ENCODE measurements around the gene KAT7. TPM values are rescaled to one million over a fixed set of nuclear protein-coding genes. Genes with fewer than 3 reads are reported as not detected.
A peak's percentile ranks its signal among the peaks of the same experiment; 100 is the strongest.

KAT7 gene
- total RNA-seq, 6 experiments from 2014 or later = 35.3 to 45.5 (median 36.5) TPM

GRCh38 chr17:49820773-49821172, 32.3 kb downstream of the KAT7 start:
- TF ChIP-seq, protein P1, sequence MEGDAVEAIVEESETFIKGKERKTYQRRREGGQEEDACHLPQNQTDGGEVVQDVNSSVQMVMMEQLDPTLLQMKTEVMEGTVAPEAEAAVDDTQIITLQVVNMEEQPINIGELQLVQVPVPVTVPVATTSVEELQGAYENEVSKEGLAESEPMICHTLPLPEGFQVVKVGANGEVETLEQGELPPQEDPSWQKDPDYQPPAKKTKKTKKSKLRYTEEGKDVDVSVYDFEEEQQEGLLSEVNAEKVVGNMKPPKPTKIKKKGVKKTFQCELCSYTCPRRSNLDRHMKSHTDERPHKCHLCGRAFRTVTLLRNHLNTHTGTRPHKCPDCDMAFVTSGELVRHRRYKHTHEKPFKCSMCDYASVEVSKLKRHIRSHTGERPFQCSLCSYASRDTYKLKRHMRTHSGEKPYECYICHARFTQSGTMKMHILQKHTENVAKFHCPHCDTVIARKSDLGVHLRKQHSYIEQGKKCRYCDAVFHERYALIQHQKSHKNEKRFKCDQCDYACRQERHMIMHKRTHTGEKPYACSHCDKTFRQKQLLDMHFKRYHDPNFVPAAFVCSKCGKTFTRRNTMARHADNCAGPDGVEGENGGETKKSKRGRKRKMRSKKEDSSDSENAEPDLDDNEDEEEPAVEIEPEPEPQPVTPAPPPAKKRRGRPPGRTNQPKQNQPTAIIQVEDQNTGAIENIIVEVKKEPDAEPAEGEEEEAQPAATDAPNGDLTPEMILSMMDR (IDR thresholded peaks at IDR 0.05) = no peak
- Mint-ChIP-seq H3K27ac (no peak overlapping the region), H3K27me3 (ENCODE audit: insufficient read depth) (no peaks in the 10 kb centered on the region; the same call in 1 of the 2 replicates), H3K4me1 (ENCODE audit: low read depth) (peaks cover 16% of the 10 kb centered on the region), H3K4me3 (no peak overlapping the region), H3K9me3 (no peaks in the 10 kb centered on the region), H3K36me3 (ENCODE audit: low read depth) (peaks cover 38% of the 10 kb centered on the region)
- no peak for DNase-seq

GRCh38 chr17:49821466-49821865, 33.0 kb downstream of the KAT7 start:
- TF ChIP-seq, protein P1 (IDR thresholded peaks at IDR 0.05) = no peak
- Mint-ChIP-seq H3K36me3 (ENCODE audit: low read depth) (peaks cover 45% of the 10 kb centered on the region), H3K9me3 (no peaks in the 10 kb centered on the region), H3K4me1 (ENCODE audit: low read depth) (peaks cover 16% of the 10 kb centered on the region), H3K4me3 (no peak overlapping the region), H3K27me3 (ENCODE audit: insufficient read depth) (no peaks in the 10 kb centered on the region; the same call in 1 of the 2 replicates), H3K27ac (no peak overlapping the region)
- DNase-seq = no peak

DNA sequence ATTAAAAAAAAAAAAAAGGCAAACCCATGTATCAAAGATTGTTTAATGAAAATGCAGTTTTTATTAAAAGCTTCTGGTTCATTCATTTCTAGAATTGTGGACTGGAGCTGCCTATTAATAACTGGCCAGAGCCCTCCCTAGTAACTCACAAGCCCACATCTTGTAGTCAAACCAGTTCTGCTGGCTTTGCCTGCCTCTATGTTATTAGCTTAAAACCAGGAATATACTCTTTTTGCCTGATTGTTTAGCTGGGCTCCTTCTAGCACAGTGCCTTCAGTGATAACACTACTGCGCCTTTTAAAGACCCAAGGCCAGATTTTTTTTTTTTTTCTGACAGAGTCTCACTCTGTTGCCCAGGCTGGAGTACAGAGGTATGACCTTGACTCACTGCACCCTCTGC, 33.4 kb downstream of the KAT7 start:
- TF ChIP-seq, protein P1 (IDR thresholded peaks at IDR 0.05) = no peak
- DNase-seq = no peak
- Mint-ChIP-seq H3K4me1 (ENCODE audit: low read depth) (peaks cover 16% of the 10 kb centered on the region), H3K27me3 (ENCODE audit: insufficient read depth) (no peaks in the 10 kb centered on the region; the same call in 1 of the 2 replicates), H3K36me3 (ENCODE audit: low read depth) (peaks cover 47% of the 10 kb centered on the region), H3K4me3 (no peak overlapping the region), H3K27ac (no peak overlapping the region), H3K9me3 (no peaks in the 10 kb centered on the region)

- no peak for DNase-seq
- TF ChIP-seq, protein P1 (IDR thresholded peaks at IDR 0.05) = no peak
- Mint-ChIP-seq H3K9me3 (no peaks in the 10 kb centered on the region), H3K36me3 (ENCODE audit: low read depth) (peaks cover 53% of the 10 kb centered on the region), H3K27ac (no peak overlapping the region), H3K27me3 (ENCODE audit: insufficient read depth) (no peaks in the 10 kb centered on the region; the same call in 1 of the 2 replicates), H3K4me3 (no peak overlapping the region), H3K4me1 (ENCODE audit: low read depth) (peaks cover 19% of the 10 kb centered on the region)
Measured at GRCh38 chr17:49822829-49823228, 34.3 kb downstream of the KAT7 start.

DNA sequence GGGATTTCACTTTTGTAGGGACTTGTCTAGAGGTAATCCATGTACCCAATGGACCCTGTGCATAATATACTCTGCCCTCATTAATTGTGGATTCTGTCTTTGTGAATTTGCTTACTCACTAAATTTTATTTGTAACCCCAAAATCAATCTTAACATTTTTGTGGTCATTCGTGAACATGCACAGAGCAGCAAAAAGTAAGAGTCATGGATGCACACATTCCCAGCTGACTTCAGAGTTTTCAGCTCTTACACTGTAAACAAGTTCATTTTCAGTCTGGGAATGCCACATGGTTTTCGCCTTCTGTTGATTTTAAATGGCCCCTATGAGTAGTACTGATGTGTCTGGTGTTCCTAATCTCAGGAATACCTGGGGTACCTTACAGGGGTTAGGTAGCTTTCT, 35.1 kb downstream of the KAT7 start:
- Mint-ChIP-seq H3K27me3 (ENCODE audit: insufficient read depth) (no peaks in the 10 kb centered on the region; the same call in 1 of the 2 replicates), H3K9me3 (no peaks in the 10 kb centered on the region)

More for the DNA sequence above, 35.1 kb downstream of the KAT7 start:
- no peak overlapping the region for H3K27ac Mint-ChIP-seq
- peaks cover 58% of the 10 kb centered on the region for H3K36me3 Mint-ChIP-seq (ENCODE audit: low read depth)
- H3K4me1 Mint-ChIP-seq (ENCODE audit: low read depth) = peaks cover 27% of the 10 kb centered on the region
- DNase-seq = peak; percentile 25
- TF ChIP-seq, protein P1 (IDR thresholded peaks at IDR 0.05) = no peak
- no peak overlapping the region for H3K4me3 Mint-ChIP-seq

Data from HFFc6 (cell line).